GM12864 (cell line): ENCODE results near the gene AGRN.

Source experiments
- DNase-seq: peaks from one replicate; pipeline ENCODE4 v3.0.0-alpha.2; 2011; ENCODE audit warnings: low read depth
- H3K4me3 ChIP-seq: 2 replicates; pipeline ENCODE4 v1.5.1; 2011; ENCODE audit warnings: mild to moderate bottlenecking, low read depth, low read length, control low read depth
- CTCF ChIP-seq: IDR thresholded peaks from 2 replicates; pipeline ENCODE4 v1.5.1; 2011; ENCODE audit warnings: low read depth, mild to moderate bottlenecking, moderate library complexity, low read length, control low read depth, inconsistent platforms; ENCODE audit errors: missing control alignments

Gene AGRN

DNA sequence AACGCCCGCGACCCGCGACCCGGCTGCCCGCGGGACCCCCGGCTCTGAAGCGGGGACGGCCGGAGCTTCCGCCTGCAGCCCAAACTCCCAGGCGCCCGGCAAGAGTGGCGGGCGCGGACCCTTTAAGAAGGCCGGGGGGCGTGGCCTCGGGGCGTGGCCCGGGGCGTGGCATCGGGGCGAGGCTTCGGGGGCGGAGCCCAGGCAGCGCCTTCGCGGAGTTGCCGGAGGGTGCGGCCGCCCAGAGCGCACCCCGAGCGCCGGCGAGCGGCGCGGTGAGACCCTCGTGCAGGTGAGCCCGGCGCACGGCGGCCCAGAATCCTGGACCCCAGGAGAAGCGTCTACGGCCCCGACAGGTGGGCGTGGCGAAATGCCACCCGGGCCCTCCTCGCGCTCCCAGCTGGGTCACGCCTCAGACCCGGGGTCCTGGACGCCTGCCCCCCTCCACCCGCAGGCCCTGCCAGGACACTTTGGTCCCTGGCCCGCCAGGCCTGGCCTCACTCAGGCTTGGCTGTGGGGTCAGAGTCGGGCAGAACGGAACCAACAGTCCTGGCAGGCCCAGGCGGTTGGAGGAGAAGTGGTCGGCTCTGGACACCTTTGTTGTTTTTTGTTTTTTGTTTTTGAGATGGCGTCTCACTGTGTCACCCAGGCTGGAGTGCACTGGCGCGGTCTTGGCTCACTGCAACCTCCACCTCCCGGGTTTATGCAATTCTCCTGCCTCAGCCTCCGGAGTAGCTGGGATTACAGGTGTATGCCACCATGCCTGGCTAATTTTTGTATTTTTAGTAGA, 39.8 kb downstream of the AGRN start:
- no peak for DNase-seq

GRCh38 chr1:1060281-1061000, 40.5 kb downstream of the AGRN start:
- TF ChIP-seq CTCF, result no peak
- no peak overlapping the region; the same call in 1 of the 2 replicates for H3K4me3 ChIP-seq

More for the DNA sequence above, 39.8 kb downstream of the AGRN start:
- peak overlapping the region; percentile 48 for H3K4me3 ChIP-seq
- TF ChIP-seq CTCF, result no peak

GRCh38 chr1:1061682-1062345, 41.9 kb downstream of the AGRN start:
- DNase-seq, result no peak
- TF ChIP-seq CTCF, result no peak

More at GRCh38 chr1:1060281-1061000, 40.5 kb downstream of the AGRN start:
- no peak for DNase-seq

DNA sequence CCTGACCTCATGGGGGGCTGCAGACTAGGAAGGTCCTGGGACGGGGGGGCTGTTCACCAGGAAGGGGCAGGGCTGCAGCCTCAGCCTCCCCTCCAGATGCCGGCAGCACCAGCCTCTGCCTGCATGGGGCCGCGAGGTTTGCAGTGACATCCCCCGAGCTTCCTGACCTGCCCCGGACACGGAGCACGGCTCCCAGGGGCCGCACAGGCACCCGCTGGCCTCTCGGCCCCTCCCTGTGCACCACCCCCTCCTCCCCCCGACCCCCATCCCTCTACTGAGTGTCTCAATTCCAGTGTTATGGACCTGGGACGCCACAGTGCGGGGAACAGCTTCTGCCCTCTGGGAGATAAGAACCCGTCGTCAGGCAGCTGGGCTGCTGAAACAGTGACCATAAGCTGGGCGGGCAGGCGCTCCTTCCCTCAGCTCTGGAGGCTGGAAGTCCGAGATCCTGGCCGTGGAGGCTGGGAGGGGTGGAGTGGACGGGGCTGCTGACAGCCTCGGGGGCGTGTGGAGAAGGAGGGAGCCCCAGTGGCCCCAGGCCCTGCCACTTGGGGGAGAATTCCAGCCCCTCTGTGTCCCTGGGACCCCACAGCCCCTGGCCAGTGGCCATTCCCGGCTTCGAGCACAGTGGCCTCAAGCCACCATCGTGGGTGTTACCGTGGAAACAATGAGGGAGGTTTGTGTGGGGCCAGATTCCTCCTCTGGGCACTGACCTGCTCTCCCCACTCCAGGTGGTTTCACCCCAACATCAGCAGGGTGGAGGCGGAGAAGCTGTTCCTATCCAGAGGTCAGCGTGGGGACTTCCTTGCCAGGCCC, 42.6 kb downstream of the AGRN start:
- peak overlapping the region; percentile 49; the same call in 1 of the 2 replicates for H3K4me3 ChIP-seq
- no peak for TF ChIP-seq CTCF
- DNase-seq, result no peak

More at GRCh38 chr1:1061682-1062345, 41.9 kb downstream of the AGRN start:
- H3K4me3 ChIP-seq, result no peak overlapping the region

GRCh38 chr1:1063261-1063944, 43.5 kb downstream of the AGRN start:
- no peak for DNase-seq
- no peak for TF ChIP-seq CTCF
- peak overlapping the region; percentile 49 for H3K4me3 ChIP-seq
